ENCODE measurements around the gene XPR1.

DNA sequence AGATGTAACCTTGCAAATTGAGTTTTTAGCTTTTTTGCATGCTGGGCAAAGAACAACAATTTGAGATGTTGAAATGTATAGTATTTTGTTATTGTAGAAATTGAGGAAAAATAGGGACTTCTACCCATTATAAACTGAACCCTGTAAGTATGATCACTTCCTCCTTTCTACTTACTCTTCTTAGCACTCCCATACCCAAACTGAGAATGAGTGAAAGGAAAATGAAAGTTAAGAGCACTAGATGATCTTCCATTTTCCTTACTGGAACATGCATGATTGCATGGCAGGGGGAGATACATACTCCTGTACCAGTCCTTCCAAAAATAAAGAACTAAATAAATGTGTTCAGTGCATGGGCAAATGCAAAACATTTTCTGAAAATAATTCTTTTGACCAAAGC is 173.5 kb downstream of the XPR1 start:
- TF ChIP-seq, protein P1, sequence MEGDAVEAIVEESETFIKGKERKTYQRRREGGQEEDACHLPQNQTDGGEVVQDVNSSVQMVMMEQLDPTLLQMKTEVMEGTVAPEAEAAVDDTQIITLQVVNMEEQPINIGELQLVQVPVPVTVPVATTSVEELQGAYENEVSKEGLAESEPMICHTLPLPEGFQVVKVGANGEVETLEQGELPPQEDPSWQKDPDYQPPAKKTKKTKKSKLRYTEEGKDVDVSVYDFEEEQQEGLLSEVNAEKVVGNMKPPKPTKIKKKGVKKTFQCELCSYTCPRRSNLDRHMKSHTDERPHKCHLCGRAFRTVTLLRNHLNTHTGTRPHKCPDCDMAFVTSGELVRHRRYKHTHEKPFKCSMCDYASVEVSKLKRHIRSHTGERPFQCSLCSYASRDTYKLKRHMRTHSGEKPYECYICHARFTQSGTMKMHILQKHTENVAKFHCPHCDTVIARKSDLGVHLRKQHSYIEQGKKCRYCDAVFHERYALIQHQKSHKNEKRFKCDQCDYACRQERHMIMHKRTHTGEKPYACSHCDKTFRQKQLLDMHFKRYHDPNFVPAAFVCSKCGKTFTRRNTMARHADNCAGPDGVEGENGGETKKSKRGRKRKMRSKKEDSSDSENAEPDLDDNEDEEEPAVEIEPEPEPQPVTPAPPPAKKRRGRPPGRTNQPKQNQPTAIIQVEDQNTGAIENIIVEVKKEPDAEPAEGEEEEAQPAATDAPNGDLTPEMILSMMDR (IDR thresholded peaks at IDR 0.05) = no peak
- no peak for TF ChIP-seq POLR2AphosphoS5 (IDR thresholded peaks at IDR 0.05)

Data from transverse colon (tissue), 4 donors.